CD14-positive monocyte (primary cell): Measurements from ENCODE around the gene PDZRN3. TPM values are rescaled to one million over a fixed set of nuclear protein-coding genes. Genes with fewer than 3 reads are reported as not detected.

ENCODE experiments used
- DNase-seq, 3 donors: peaks; one replicate each; pipeline ENCODE4 v3.0.0-alpha.2; 2011 to 2022
- H2AFZ ChIP-seq: 2 replicates; pipeline ENCODE4 v1.6.0; 2012; ENCODE audit warnings: mild to moderate bottlenecking, low read depth, low read length, inconsistent platforms; ENCODE audit not compliant: insufficient read depth, poor library complexity, severe bottlenecking
- H3K27ac ChIP-seq, 2 donors: 1 replicate in 1 of 2; 2 replicates in 1 of 2; pipeline ENCODE4 v1.5.1; 2012 to 2013; ENCODE audit warnings: low read length in 2 of 2, control low read depth in 1 of 2, inconsistent platforms in 1 of 2, low read depth in 1 of 2, mild to moderate bottlenecking in 1 of 2
- H3K27me3 ChIP-seq, 2 donors: one replicate each; pipeline versions ENCODE4 v1.6.0 to v1.6.1; 2011 to 2013; ENCODE audit warnings: low read length in 2 of 2; ENCODE audit not compliant: control insufficient read depth in 2 of 2, insufficient read depth in 2 of 2
- H3K36me3 ChIP-seq, 2 donors: replicated peaks in 1 of 2; 1 replicate in 1 of 2; 2 replicates in 1 of 2; pipeline versions ENCODE4 v1.5.1 to v1.6.1; 2012 to 2013; ENCODE audit warnings: low read length in 2 of 2, control low read depth in 1 of 2, inconsistent platforms in 1 of 2, mild to moderate bottlenecking in 1 of 2; ENCODE audit not compliant: insufficient read depth in 2 of 2, control insufficient read depth in 1 of 2
- H3K4me1 ChIP-seq, 2 donors: 1 replicate in 1 of 2; 2 replicates in 1 of 2; pipeline versions ENCODE4 v1.5.1 to v1.6.1; 2012 to 2013; ENCODE audit warnings: low read length in 2 of 2, control low read depth in 1 of 2, inconsistent platforms in 1 of 2, mild to moderate bottlenecking in 1 of 2, moderate library complexity in 1 of 2; ENCODE audit not compliant: insufficient read depth in 2 of 2, control insufficient read depth in 1 of 2
- H3K4me2 ChIP-seq: replicated peaks from 2 replicates; pipeline ENCODE3; 2012; ENCODE audit warnings: low read length, moderate library complexity, mild to moderate bottlenecking; ENCODE audit not compliant: poor library complexity, severe bottlenecking; ENCODE audit errors: extremely low read depth
- H3K4me3 ChIP-seq, 3 experiments: fragments of 200-600 bp in 1 of 3; sonication (generic) in 1 of 3; replicated peaks in 1 of 3; 1 replicate in 2 of 3; 2 replicates in 1 of 3; pipeline ENCODE4 v1.5.1; 2011 to 2013; ENCODE audit warnings: low read length in 3 of 3, mild to moderate bottlenecking in 3 of 3, control low read depth in 2 of 3, low read depth in 2 of 3, inconsistent platforms in 1 of 3, moderate library complexity in 1 of 3
- H3K79me2 ChIP-seq: 2 replicates; pipeline ENCODE4 v1.6.0; 2012; ENCODE audit warnings: mild to moderate bottlenecking, control low read depth, inconsistent platforms, low read length, moderate library complexity; ENCODE audit not compliant: insufficient read depth
- H3K9ac ChIP-seq: 2 replicates; pipeline ENCODE4 v1.6.0; 2017; ENCODE audit warnings: low read length, mild to moderate bottlenecking; ENCODE audit not compliant: insufficient read depth, poor library complexity, severe bottlenecking
- H3K9me3 ChIP-seq, 2 donors: replicated peaks in 1 of 2; 1 replicate in 1 of 2; 2 replicates in 1 of 2; pipeline versions ENCODE4 v1.5.1 to v1.6.1; 2012 to 2013; ENCODE audit warnings: low read length in 2 of 2, control low read depth in 1 of 2; ENCODE audit not compliant: control insufficient read depth in 1 of 2, insufficient read depth in 1 of 2
- H4K20me1 ChIP-seq: 2 replicates; pipeline ENCODE4 v1.6.0; 2012; ENCODE audit warnings: mild to moderate bottlenecking, low read length, control low read depth, moderate library complexity; ENCODE audit not compliant: insufficient read depth
- H3K27ac Mint-ChIP-seq, 7 donors: one replicate each; pipeline ENCODE4 v1.8.0; 2020; ENCODE audit warnings: mild to moderate bottlenecking in 7 of 7, mixed read lengths in 7 of 7, moderate library complexity in 6 of 7, inconsistent platforms in 2 of 7
- H3K27me3 Mint-ChIP-seq, 3 donors: one replicate each; pipeline ENCODE4 v1.8.0; 2021 to 2022; ENCODE audit warnings: low read depth in 3 of 3, mild to moderate bottlenecking in 3 of 3, mixed read lengths in 3 of 3, moderate library complexity in 3 of 3, inconsistent platforms in 1 of 3
- H3K36me3 Mint-ChIP-seq, 2 donors: one replicate each; pipeline ENCODE4 v1.8.0; 2020; ENCODE audit warnings: mixed read lengths in 2 of 2, inconsistent platforms in 1 of 2, mild to moderate bottlenecking in 1 of 2
- H3K4me1 Mint-ChIP-seq: one replicate; pipeline ENCODE4 v1.8.0; 2020; ENCODE audit warnings: mild to moderate bottlenecking, mixed read lengths
- H3K4me3 Mint-ChIP-seq, 2 donors: one replicate each; pipeline ENCODE4 v1.8.0; 2020; ENCODE audit warnings: mild to moderate bottlenecking in 2 of 2, mixed read lengths in 2 of 2, moderate library complexity in 1 of 2
- H3K9me3 Mint-ChIP-seq, 7 donors: one replicate each; pipeline ENCODE4 v1.8.0; 2020 to 2022; ENCODE audit warnings: mixed read lengths in 7 of 7, mild to moderate bottlenecking in 6 of 7, moderate library complexity in 6 of 7, inconsistent platforms in 2 of 7
- CTCF ChIP-seq: fragments of 200-600 bp; IDR thresholded peaks from one replicate; pipeline ENCODE4 v1.8.0; 2022; ENCODE audit warnings: antibody characterized with exemption, mild to moderate bottlenecking
- WGBS: methylation state at CpG from one replicate; pipeline ENCODE4 v1.1.5; 2013; ENCODE audit warnings: missing lambda C conversion rate; ENCODE audit not compliant: insufficient coverage; 5-methylcytosine and 5-hydroxymethylcytosine counted together
- intact Hi-C, 2 donors: fragments of 100-400 bp; cut with micrococcal nuclease; formaldehyde crosslinking; loops; one replicate each; pipeline versions ENCODE4 v1.15.0 to v1.15.1; 2023
- polyA plus RNA-seq, 3 donors: library from polyadenylated mRNA; depleted of rRNA in 1 of 3; unstranded in 2 of 3; stranded (reverse) in 1 of 3; fragments of 300-500 nt in 2 of 3; fragments of >200 nt in 1 of 3; fragmentation: Illumina TruSeq in 2 of 3; gene quantifications; 1 replicate in 2 of 3; 2 replicates in 1 of 3; pipeline ENCODE4 v1.2.3, GENCODE V29; 2012 to 2021

The PDZRN3 gene
- polyA plus RNA-seq, 3 donors = not detected

GRCh38 chr3:73504239-73504638 lies 120.5 kb downstream of the PDZRN3 start:
- no peak overlapping the region for H3K4me2 ChIP-seq
- no peaks in the 10 kb centered on the region for H3K27me3 ChIP-seq
- intact Hi-C loops = loop anchor here (5.0 kb wide), 2 partner anchors 402 to 407 kb away; no protein-coding TSS in a partner anchor

GRCh38 chr3:73503781-73504180 lies 121.0 kb downstream of the PDZRN3 start:
- H3K9me3 ChIP-seq = no peaks in the 10 kb centered on the region
- no peaks in the 10 kb centered on the region for H3K9me3 Mint-ChIP-seq
- H3K4me2 ChIP-seq = no peak overlapping the region
- no CpG with 5 or more reads among the region's 4 CpGs for WGBS
- H3K27ac ChIP-seq = no peak overlapping the region
- H3K79me2 ChIP-seq = no peaks in the 10 kb centered on the region
- H3K4me3 Mint-ChIP-seq = no peak overlapping the region
- H3K9ac ChIP-seq = no peak overlapping the region
- no peak for TF ChIP-seq CTCF
- H3K36me3 Mint-ChIP-seq = no peaks in the 10 kb centered on the region
- no peaks in the 10 kb centered on the region for H4K20me1 ChIP-seq
- H3K27me3 ChIP-seq = no peaks in the 10 kb centered on the region
- no peak for DNase-seq
- H3K4me1 Mint-ChIP-seq = no peaks in the 10 kb centered on the region
- H3K27me3 Mint-ChIP-seq = peaks cover 0 to 9% (median 8%) of the 10 kb centered on the region in 3 donors
- intact Hi-C loops = loop anchor here (5.0 kb wide), 2 partner anchors 401 to 406 kb away; no protein-coding TSS in a partner anchor
- no peaks in the 10 kb centered on the region for H3K36me3 ChIP-seq
- no peaks in the 10 kb centered on the region for H3K4me1 ChIP-seq
- H2AFZ ChIP-seq = no peak overlapping the region
- H3K4me3 ChIP-seq = no peak overlapping the region
- H3K27ac Mint-ChIP-seq = no peak overlapping the region

More at GRCh38 chr3:73504239-73504638, 120.5 kb downstream of the PDZRN3 start:
- no peak for DNase-seq
- H3K36me3 Mint-ChIP-seq = no peaks in the 10 kb centered on the region
- no peak overlapping the region for H3K4me3 ChIP-seq
- H3K36me3 ChIP-seq = no peaks in the 10 kb centered on the region
- no peak overlapping the region for H3K9ac ChIP-seq
- no peaks in the 10 kb centered on the region for H3K4me1 Mint-ChIP-seq
- H2AFZ ChIP-seq = no peak overlapping the region
- peaks cover 2 to 9% (median 8%) of the 10 kb centered on the region in 3 donors for H3K27me3 Mint-ChIP-seq
- WGBS = 75% methylated on average over 1 of the region's 3 CpGs
- no peak overlapping the region for H3K27ac Mint-ChIP-seq
- H3K4me3 Mint-ChIP-seq = no peak overlapping the region
- no peaks in the 10 kb centered on the region for H3K9me3 ChIP-seq
- H4K20me1 ChIP-seq = no peaks in the 10 kb centered on the region
- no peak for TF ChIP-seq CTCF
- H3K27ac ChIP-seq = no peak overlapping the region
- H3K79me2 ChIP-seq = no peaks in the 10 kb centered on the region
- no peaks in the 10 kb centered on the region for H3K9me3 Mint-ChIP-seq
- no peaks in the 10 kb centered on the region for H3K4me1 ChIP-seq
